Smooth muscle cell (in vitro differentiated cells): Measurements from ENCODE around the gene CCDC33. TPM values are rescaled to one million over a fixed set of nuclear protein-coding genes. Genes with fewer than 3 reads are reported as not detected.

Experiments
- DNase-seq: peaks from one replicate; lab custom pipeline; 2025; ENCODE audit not compliant: unreplicated experiment; lab: John Stamatoyannopoulos, UW
- H2AFZ ChIP-seq: fragments of 200-600 bp; sonication (generic); 2 replicates; pipeline ENCODE4 v1.6.0; 2016; ENCODE audit warnings: antibody characterized with exemption, low read depth, mild to moderate bottlenecking
- H3F3A ChIP-seq: fragments of 200-600 bp; sonication (generic); 2 replicates; pipeline ENCODE4 v1.6.0; 2017; ENCODE audit warnings: antibody characterized with exemption, low read depth
- H3K27ac ChIP-seq: fragments of 200-600 bp; sonication (generic); 2 replicates; pipeline ENCODE4 v1.5.1; 2016; ENCODE audit warnings: low read depth, mild to moderate bottlenecking
- H3K27me3 ChIP-seq: fragments of 200-600 bp; sonication (generic); 2 replicates; pipeline ENCODE4 v1.6.1; 2016; ENCODE audit warnings: low read depth, mild to moderate bottlenecking
- H3K36me3 ChIP-seq: fragments of 200-600 bp; sonication (generic); 2 replicates; pipeline ENCODE4 v1.5.1; 2016; ENCODE audit warnings: low read depth
- H3K4me1 ChIP-seq: fragments of 200-600 bp; sonication (generic); 2 replicates; pipeline ENCODE4 v1.5.1; 2016; ENCODE audit warnings: low read depth
- H3K4me2 ChIP-seq: fragments of 200-600 bp; sonication (generic); 2 replicates; pipeline ENCODE4 v1.6.0; 2016; ENCODE audit warnings: mild to moderate bottlenecking
- H3K4me3 ChIP-seq: fragments of 200-600 bp; sonication (generic); 2 replicates; pipeline ENCODE4 v1.5.1; 2016; ENCODE audit warnings: mild to moderate bottlenecking
- H3K79me2 ChIP-seq: fragments of 200-600 bp; sonication (generic); 2 replicates; pipeline ENCODE4 v1.6.0; 2016; ENCODE audit warnings: low read depth, mild to moderate bottlenecking
- H3K9ac ChIP-seq: fragments of 200-600 bp; sonication (generic); 2 replicates; pipeline ENCODE4 v1.6.0; 2016; ENCODE audit warnings: low read depth
- H3K9me3 ChIP-seq: fragments of 200-600 bp; sonication (generic); replicated peaks from 2 replicates; pipeline ENCODE4 v1.5.1; 2016; ENCODE audit warnings: low read depth
- H4K20me1 ChIP-seq: fragments of 200-600 bp; sonication (generic); 2 replicates; pipeline ENCODE4 v1.6.0; 2016; ENCODE audit warnings: low read depth
- CTCF ChIP-seq: fragments of 200-600 bp; sonication (generic); IDR thresholded peaks from 2 replicates; pipeline ENCODE4 v1.5.1; 2017; ENCODE audit warnings: borderline replicate concordance, mild to moderate bottlenecking, antibody characterized with exemption; ENCODE audit not compliant: insufficient read depth, poor library complexity, severe bottlenecking
- WGBS: methylation state at CpG from one replicate; pipeline ENCODE4 v1.1.7; 2016; ENCODE audit warnings: low lambda C conversion rate; 5-methylcytosine and 5-hydroxymethylcytosine counted together
- polyA plus RNA-seq: library from polyadenylated mRNA; unstranded; fragments of >200 nt; fragmentation: Nextera tagmentation; extraction: Ambion mirVana; gene quantifications from 2 replicates; pipeline ENCODE4 v1.2.1, GENCODE V29; 2016
- total RNA-seq: library from RNA; depleted of rRNA; stranded (reverse); fragments of >200 nt; gene quantifications from 2 replicates; pipeline ENCODE4 v1.2.3, GENCODE V29; 2014

Gene CCDC33
- total and polyA plus RNA-seq, 2 experiments from 2014 or later = 3.8 to 5.8 TPM

GRCh38 chr15:74270854-74271520 is 34.9 kb downstream of the CCDC33 start:
- Histone ChIP-seq H2AFZ (no peak overlapping the region), H3K27me3 (no peaks in the 10 kb centered on the region), H3K4me2 (no peak overlapping the region), H3K4me1 (no peaks in the 10 kb centered on the region), H3K9ac (no peak overlapping the region), H3K9me3 (no peaks in the 10 kb centered on the region), H3K27ac (no peak overlapping the region), H3K79me2 (no peaks in the 10 kb centered on the region), H3F3A (no peaks in the 10 kb centered on the region), H4K20me1 (no peaks in the 10 kb centered on the region), H3K36me3 (no peaks in the 10 kb centered on the region), H3K4me3 (no peak overlapping the region)
- DNase-seq = no peak
- no peak for TF ChIP-seq CTCF
- WGBS = 67% methylated on average over 14 of the region's 14 CpGs

GRCh38 chr15:74272812-74273211 is 36.7 kb downstream of the CCDC33 start:
- H2AFZ ChIP-seq = no peak overlapping the region
- no peak for TF ChIP-seq CTCF
- H3K4me2 ChIP-seq = no peak overlapping the region
- H3K9me3 ChIP-seq = no peaks in the 10 kb centered on the region
- no peaks in the 10 kb centered on the region for H3K79me2 ChIP-seq
- no peaks in the 10 kb centered on the region for H4K20me1 ChIP-seq
- no peak for DNase-seq
- no peaks in the 10 kb centered on the region for H3K36me3 ChIP-seq
- 80% methylated on average over 10 of the region's 10 CpGs for WGBS
- H3K27me3 ChIP-seq = no peaks in the 10 kb centered on the region
- no peak overlapping the region for H3K4me3 ChIP-seq
- H3K4me1 ChIP-seq = no peaks in the 10 kb centered on the region
- no peaks in the 10 kb centered on the region for H3F3A ChIP-seq
- no peak overlapping the region for H3K27ac ChIP-seq
- no peak overlapping the region for H3K9ac ChIP-seq

DNA sequence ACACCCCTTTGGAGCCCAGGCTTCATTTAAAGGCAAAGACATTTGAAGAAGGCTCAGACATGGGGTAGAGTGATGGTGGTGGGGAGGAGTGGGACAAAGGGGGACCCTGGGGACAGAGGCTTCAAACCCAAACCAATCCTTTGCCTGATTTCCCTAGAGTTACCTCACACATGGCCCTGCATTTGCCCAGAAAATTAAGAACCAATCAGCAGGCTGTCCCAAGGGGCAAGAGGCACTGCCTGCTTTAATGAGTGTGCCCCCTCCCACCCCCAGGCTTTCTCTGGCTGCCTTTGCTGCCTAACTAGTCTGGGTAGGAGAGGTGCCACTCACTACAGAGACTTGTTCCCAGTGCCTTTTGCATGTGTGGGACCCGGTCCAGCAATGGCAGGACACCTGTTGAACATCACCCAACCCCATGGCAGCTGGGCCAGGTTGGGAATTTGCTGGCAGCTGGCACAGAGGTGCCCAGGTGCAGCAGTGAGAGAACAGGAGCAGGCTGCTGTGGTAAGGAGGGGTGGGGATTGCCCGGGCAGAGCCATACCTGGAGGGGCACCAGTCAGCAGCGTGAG is 38.4 kb downstream of the CCDC33 start:
- H3K9ac ChIP-seq = no peak overlapping the region
- H3K4me3 ChIP-seq = no peak overlapping the region
- no peak overlapping the region for H3K27ac ChIP-seq
- WGBS = 88% methylated on average over 3 of the region's 3 CpGs
- no peak overlapping the region for H2AFZ ChIP-seq
- no peaks in the 10 kb centered on the region for H3K36me3 ChIP-seq
- H3K4me2 ChIP-seq = no peak overlapping the region
- no peaks in the 10 kb centered on the region for H3K4me1 ChIP-seq
- no peaks in the 10 kb centered on the region for H3F3A ChIP-seq
- no peaks in the 10 kb centered on the region for H3K79me2 ChIP-seq
- no peaks in the 10 kb centered on the region for H3K9me3 ChIP-seq
- DNase-seq = no peak
- H4K20me1 ChIP-seq = no peaks in the 10 kb centered on the region
- TF ChIP-seq CTCF = no peak
- no peaks in the 10 kb centered on the region for H3K27me3 ChIP-seq

GRCh38 chr15:74275957-74276356 is 39.8 kb downstream of the CCDC33 start:
- no peak for TF ChIP-seq CTCF

More at GRCh38 chr15:74275957-74276356, 39.8 kb downstream of the CCDC33 start:
- Histone ChIP-seq H3K4me3 (no peak overlapping the region), H3K36me3 (no peaks in the 10 kb centered on the region), H3K4me1 (no peaks in the 10 kb centered on the region), H3K79me2 (no peaks in the 10 kb centered on the region), H2AFZ (no peak overlapping the region), H4K20me1 (no peaks in the 10 kb centered on the region), H3F3A (no peaks in the 10 kb centered on the region), H3K9ac (no peak overlapping the region), H3K27ac (no peak overlapping the region), H3K4me2 (no peak overlapping the region), H3K27me3 (no peaks in the 10 kb centered on the region), H3K9me3 (no peaks in the 10 kb centered on the region)
- DNase-seq = no peak
- WGBS = 93% methylated on average over 6 of the region's 6 CpGs
